DMS 273 (cell line): ENCODE measurements around the gene NAALAD2.
A peak's percentile ranks its signal among the peaks of the same experiment; 100 is the strongest.
"Not testable (repeated sequence)": the region's sequence is repeated elsewhere in the genome, so short reads cannot be mapped to it uniquely, and the experiment has no call there.

Experiments
- DNase-seq: peaks from one replicate; lab custom pipeline; 2025; ENCODE audit not compliant: unreplicated experiment; lab: John Stamatoyannopoulos, UW

The NAALAD2 gene

GRCh38 chr11:90189011-90189410, 54.5 kb downstream of the NAALAD2 start:
- no peak for DNase-seq

GRCh38 chr11:90192869-90193582, 58.6 kb downstream of the NAALAD2 start:
- DNase-seq: no peak

- DNase-seq: no peak
These were observed 62.9 kb downstream of the NAALAD2 start for GRCh38 chr11:90197377-90197776.

GRCh38 chr11:90202342-90202741, 67.9 kb downstream of the NAALAD2 start:
- no peak for DNase-seq

GRCh38 chr11:90204407-90204806, 69.9 kb downstream of the NAALAD2 start:
- DNase-seq: no peak

GRCh38 chr11:90204832-90205646, 70.6 kb downstream of the NAALAD2 start:
- peak; percentile 60 for DNase-seq

GRCh38 chr11:90207992-90208391, 73.5 kb downstream of the NAALAD2 start:
- not testable (repeated sequence) for DNase-seq

GRCh38 chr11:90208857-90209256, 74.4 kb downstream of the NAALAD2 start:
- no peak for DNase-seq

- DNase-seq: no peak
These were observed 78.9 kb downstream of the NAALAD2 start for GRCh38 chr11:90213322-90213721.

- no peak for DNase-seq
These were observed 82.1 kb downstream of the NAALAD2 start for GRCh38 chr11:90216611-90217010.

GRCh38 chr11:90218606-90219005, 84.1 kb downstream of the NAALAD2 start:
- DNase-seq: peak; percentile 9

- DNase-seq: no peak
These were observed 85.0 kb downstream of the NAALAD2 start for GRCh38 chr11:90219438-90219837.

- DNase-seq: no peak
These were observed 85.9 kb downstream of the NAALAD2 start for GRCh38 chr11:90220391-90220790.

GRCh38 chr11:90221803-90222458, 87.5 kb downstream of the NAALAD2 start:
- no peak for DNase-seq

- DNase-seq: peak; percentile 90
These were observed 88.2 kb downstream of the NAALAD2 start, which contains the start of gene CHORDC1 for GRCh38 chr11:90222459-90223247. Gene CHORDC1, minus strand, starts transcription at chr11:90223049. Its CDS starts 95 bp downstream, at chr11:90222954.

- DNase-seq: no peak
These were observed 88.8 kb downstream of the NAALAD2 start for GRCh38 chr11:90223248-90223585.

- no peak for DNase-seq
These were observed 93.6 kb downstream of the NAALAD2 start for GRCh38 chr11:90228056-90228455.

GRCh38 chr11:90229791-90230190, 95.3 kb downstream of the NAALAD2 start:
- DNase-seq: no peak

GRCh38 chr11:90234977-90235376, 100.5 kb downstream of the NAALAD2 start:
- DNase-seq: no peak

- DNase-seq: no peak
These were observed 101.1 kb downstream of the NAALAD2 start for GRCh38 chr11:90235526-90235925.

GRCh38 chr11:90237004-90237403, 102.5 kb downstream of the NAALAD2 start:
- no peak for DNase-seq
